TTC549 (cell line): ENCODE measurements around the gene PUS3.
A peak's percentile ranks its signal among the peaks of the same experiment; 100 is the strongest.

ENCODE experiments used
- FAIRE-seq: peaks from 2 replicates; lab custom pipeline; 2012; peaks lifted over from hg19 to GRCh38; lab: Jason Lieb, UNC

The PUS3 gene

DNA sequence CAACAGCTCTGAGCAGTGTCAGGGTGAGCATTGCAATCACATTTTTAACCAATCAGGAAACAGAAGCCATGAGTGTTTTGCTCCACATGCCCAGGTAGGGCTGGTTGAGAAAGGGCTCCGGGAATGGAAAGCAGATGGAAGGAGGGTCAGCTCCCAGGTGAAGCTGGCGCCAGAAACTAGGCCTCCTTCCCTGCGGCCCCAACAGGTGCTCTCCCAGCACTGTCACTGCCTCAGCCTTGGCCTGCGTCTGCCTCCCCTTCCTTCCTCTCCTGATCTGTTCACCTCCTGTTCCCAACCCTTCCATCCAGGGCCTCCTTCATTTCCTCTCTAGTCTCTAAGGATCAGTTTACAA lies 38.2 kb upstream of the PUS3 start:
- FAIRE-seq, result no peak

DNA sequence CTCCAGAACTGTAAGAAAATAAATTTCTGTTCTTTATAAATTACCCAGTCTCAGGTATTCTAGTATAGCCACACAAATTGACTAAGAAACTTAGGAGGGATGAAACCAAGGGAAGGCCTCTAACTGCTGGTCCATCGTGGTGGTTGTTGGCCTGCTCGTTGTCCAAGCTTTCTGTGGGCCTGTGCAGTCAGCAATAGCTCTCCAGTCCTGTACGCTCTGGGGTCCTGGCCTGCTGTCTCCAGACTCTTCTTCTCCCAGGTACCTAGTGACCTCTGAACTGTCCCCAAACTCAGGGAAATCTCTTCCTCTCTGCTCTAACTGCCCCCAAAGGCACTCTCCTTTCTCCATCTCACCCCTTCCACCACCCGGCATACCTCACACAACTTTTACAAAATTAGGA lies 37.1 kb upstream of the PUS3 start:
- FAIRE-seq, result no peak

- FAIRE-seq, result no peak
These were observed 36.1 kb upstream of the PUS3 start for GRCh38 chr11:125939081-125939521.

DNA sequence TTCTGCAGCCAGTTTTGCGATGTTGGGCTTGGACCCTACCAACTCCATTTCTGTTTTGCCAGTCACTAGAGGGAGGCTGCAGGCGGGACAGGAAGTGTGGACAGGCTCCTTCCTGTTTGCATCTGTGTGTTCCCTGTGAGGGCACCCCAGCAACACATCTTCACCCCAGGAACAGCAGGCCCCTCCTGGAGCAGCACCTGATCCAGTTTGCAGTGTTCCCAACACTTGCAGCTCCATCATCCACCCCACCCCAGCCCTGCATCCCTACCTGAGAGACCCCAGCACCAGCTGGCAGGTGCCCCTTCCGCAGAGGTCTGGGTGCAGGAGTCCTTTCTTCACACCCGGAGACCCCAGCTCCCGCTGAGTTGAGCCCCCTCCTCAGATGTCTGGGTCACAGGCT lies 35.4 kb upstream of the PUS3 start:
- FAIRE-seq, result no peak

DNA sequence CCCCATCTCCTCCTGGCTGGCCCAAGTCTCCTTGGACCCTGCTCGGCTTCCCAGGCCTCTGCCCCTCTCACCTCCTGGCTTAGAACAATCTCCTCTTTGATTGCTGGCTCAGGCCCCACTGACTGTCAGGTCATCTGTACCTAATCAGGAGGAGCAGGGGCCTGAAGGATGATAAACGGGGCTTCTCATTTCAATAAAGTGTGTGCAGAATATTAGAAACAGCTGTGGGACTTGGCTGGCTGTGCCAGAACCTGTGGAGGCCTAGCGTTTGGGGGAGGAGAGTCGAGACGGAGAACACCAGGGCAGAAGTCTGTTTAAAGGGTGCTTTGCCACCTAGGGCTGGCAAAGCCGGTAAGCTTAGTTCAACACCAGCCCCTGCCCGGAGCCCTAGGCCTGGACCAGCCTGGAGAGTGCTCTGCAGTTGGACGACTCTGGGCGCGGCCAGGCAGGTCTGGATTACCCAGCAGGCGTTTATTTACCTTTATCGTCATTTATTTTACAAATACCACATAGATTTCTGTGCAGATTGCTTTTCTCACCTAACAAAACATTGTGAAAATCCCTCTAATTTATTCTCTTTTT lies 32.7 kb upstream of the PUS3 start:
- FAIRE-seq, result no peak

- no peak for FAIRE-seq
These were observed 32.0 kb upstream of the PUS3 start for GRCh38 chr11:125935056-125935455.

GRCh38 chr11:125934473-125934872 lies 31.5 kb upstream of the PUS3 start:
- FAIRE-seq, result no peak

DNA sequence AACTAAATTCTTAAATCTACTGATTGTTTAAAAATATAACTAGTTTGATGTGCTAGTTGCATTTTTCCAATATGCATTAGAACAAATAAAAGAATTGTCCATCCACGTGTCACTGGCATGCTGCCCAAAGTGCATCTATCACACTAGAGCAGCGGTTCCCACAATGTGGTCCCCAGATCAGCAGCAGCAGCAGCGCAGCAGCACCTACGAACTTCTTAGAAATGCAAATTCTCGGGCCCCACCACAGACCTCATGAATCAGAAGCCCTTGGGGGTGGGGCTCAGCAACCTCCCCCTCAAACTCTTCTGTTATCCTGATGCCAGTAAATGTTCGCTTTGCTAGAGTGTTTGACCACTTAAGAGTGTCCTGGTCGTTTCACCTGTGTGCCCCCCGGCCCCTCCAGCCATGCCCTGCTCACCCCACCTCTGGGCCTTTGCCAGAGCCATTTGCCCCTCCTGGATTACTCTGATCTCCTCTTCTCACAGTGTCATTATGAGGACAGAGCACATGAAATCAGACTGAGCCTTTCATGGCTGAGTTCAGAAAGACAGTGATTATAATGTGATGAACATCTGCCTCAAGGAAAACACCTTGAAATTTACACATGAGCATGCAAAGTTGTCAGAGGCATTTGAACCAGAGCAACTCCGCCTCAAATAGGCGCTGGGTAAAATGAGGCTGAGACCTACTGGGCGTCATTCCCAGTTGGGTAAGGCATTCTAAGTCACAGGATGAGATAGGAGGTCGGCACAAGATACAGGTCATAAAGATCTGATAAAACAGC lies 30.2 kb upstream of the PUS3 start:
- no peak for FAIRE-seq

GRCh38 chr11:125932301-125932700 lies 29.3 kb upstream of the PUS3 start:
- FAIRE-seq, result no peak

- no peak for FAIRE-seq
These were observed 28.7 kb upstream of the PUS3 start for GRCh38 chr11:125931668-125932067.

GRCh38 chr11:125931116-125931515 lies 28.1 kb upstream of the PUS3 start:
- FAIRE-seq, result no peak

DNA sequence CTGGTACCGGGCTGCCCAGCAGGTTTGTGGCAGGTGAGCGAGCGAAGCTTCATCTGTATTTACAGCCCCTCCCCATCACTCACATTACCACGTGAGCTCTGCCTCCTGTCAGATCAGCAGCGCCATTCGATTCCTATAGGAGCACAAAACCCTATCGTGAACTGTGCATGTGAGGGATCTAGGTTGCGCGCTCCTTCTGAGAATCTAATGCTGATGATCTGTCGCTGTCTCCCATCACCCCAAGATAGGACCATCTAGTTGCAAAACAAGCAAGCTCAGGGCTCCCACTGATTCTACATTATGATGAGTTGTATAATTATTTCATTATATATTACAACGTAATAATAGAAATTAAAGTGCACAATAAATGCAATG lies 27.1 kb upstream of the PUS3 start:
- no peak for FAIRE-seq

DNA sequence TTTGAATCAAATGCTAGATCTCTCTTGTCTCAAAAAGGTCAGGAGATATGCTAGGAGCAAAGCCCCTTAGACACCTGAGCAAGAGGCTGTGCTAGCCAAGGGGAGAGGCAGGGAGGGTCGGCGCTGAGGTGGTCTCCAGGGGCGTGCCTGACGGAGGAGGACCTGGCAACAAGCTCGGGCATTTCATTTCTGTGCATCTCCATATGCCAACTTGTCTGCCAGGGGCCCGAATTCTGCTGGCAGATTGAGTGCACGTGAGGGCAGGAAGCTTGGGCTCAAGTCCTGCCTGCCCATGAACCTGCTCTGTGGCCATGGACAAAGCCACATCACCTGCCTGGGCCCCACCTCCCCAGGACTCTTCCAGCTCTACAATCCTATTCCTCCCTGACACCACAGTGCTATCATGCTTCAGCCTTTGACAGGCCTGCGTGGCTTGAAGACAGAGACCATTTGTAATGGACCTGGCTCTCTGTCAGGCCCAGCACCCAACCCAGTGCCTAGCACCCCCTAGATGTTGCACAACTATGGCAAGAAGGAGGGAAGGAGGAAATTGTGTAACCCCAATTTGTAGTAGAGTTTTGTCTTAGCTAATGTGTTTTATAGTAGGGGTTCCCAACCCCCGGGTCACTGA lies 26.6 kb upstream of the PUS3 start:
- no peak for FAIRE-seq

- no peak for FAIRE-seq
These were observed 23.7 kb upstream of the PUS3 start for GRCh38 chr11:125926682-125927081.

GRCh38 chr11:125925804-125926203 lies 22.8 kb upstream of the PUS3 start:
- FAIRE-seq, result no peak

- no peak for FAIRE-seq
These were observed 22.3 kb upstream of the PUS3 start for GRCh38 chr11:125925247-125925740.

DNA sequence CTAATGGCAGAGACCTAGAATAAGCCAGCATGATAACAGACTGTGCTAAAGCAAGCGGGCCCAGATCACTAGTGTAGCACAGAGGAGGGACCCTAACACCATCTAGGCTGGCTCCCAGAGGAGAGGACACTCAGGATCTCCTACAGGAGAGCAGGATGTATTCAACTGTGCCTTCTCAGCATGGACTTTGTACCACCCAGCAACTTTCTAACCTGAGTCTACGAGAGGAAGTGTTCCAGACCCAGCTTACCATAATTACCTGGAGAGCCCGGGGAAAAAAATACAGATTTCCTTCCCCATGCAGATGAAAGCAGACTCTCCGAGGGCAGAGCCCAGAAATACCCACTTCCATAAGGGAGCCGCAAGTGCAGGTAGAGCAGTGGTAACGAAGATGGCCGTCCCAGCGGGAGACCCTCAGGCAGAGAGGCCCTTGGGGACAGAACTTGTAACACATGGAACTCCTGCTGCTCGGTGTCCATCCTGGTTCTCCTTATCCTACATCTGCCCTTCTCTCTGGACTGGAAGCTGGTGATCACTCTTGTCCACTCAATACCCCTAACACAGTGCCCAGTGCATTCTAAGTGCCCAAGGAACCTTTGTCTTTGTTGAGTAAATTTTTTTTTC lies 21.5 kb upstream of the PUS3 start:
- no peak for FAIRE-seq

DNA sequence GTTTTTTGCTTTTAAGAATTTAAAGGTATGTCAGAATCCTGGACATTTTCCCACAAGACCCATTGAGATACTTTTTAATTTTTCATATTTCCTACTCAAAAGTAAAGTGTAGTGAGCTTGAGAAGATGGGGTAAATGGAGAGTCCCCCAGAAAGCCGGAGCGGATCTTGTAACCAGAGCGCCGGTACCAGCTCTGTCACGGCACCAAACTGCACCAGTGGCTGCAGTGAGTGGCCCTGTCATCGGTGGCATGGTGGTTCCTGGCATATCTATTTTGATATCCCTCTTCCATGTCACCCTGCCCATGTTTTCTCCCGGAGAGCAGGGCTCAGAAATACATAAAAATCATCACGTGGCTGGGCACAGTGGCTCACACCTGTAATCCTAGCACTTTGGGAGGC lies 20.6 kb upstream of the PUS3 start:
- FAIRE-seq, result no peak

GRCh38 chr11:125923012-125923579 lies 20.1 kb upstream of the PUS3 start:
- FAIRE-seq, result peak; percentile 47

- no peak for FAIRE-seq
These were observed 19.1 kb upstream of the PUS3 start for GRCh38 chr11:125922156-125922555.

DNA sequence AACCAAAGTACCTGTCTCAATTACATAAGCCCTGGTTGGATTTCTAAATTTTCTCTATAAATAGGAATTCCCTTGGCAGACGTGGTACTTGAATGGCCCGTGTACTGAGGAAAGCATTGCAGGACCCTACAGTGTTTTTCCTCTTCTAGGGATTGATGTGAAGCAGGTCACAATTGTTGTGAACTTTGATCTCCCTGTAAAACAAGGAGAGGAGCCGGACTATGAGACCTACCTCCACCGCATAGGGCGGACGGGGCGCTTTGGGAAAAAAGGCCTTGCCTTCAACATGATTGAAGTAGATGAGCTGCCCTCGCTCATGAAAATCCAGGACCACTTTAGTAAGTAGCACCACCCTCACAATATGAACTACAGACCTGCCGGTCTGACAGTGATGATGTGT lies 18.0 kb upstream of the PUS3 start:
- FAIRE-seq, result no peak

GRCh38 chr11:125918140-125918840 lies 15.3 kb upstream of the PUS3 start:
- no peak for FAIRE-seq
